GM18870 (cell line): ENCODE data around the gene PP2D1.
"Not testable (repeated sequence)": the region's sequence is repeated elsewhere in the genome, so short reads cannot be mapped to it uniquely, and the experiment has no call there.

ENCODE experiments used
- ATAC-seq: cut with Tn5 transposase; IDR thresholded peaks from one replicate; pipeline ENCODE4 v1.9.1; 2021; ENCODE audit warnings: moderate library complexity; ENCODE audit not compliant: unreplicated experiment

PP2D1 gene

DNA sequence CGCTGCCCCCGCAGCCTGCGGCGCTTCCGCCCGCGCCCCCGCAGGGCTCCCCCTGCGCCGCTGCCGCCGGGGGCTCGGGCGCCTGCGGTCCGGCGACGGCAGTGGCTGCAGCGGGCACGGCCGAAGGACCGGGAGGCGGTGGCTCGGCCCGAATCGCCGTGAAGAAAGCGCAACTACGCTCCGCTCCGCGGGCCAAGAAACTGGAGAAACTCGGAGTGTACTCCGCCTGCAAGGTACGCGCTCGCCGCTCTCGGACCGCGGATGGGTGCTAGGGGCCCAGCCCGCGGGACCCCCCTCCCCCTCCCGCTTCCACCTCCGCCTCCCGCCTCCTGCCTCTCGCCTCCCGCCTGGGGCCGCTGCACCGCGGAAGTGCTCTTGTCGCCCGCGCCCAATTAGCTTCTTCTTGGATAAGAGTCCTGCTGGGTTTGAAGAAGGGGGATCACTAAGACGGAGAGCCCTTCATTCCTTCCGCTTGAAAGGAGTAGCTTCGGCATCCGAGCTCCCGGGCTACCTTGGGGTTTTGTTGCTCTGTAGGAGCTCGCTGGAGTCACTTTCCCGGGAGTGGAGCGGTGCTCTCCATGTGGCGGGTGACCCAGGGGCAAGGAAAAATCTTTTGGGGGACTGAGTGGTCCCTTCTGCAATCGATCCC lies 28.6 kb upstream of the PP2D1 start:
- peak; percentile 22 for ATAC-seq

DNA sequence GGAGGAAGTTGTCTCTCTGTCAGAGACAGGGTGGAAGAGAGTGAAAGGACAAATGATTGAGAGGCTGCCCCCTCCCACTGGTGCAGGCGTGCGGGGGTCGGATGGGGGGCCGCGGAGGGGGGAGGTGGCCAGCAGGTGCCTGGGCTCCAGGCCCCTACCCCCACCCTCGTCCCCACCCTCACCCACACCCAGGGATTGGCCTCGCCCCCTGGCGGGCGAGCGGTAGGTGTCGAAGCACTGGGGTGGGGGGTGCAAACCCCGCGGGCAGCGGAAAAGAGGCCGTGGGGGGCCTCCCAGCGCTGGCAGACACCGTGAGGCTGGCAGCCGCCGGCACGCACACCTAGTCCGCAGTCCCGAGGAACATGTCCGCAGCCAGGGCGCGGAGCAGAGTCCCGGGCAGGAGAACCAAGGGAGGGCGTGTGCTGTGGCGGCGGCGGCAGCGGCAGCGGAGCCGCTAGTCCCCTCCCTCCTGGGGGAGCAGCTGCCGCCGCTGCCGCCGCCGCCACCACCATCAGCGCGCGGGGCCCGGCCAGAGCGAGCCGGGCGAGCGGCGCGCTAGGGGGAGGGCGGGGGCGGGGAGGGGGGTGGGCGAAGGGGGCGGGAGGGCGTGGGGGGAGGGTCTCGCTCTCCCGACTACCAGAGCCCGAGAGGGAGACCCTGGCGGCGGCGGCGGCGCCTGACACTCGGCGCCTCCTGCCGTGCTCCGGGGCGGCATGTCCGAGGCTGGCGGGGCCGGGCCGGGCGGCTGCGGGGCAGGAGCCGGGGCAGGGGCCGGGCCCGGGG lies 27.9 kb upstream of the PP2D1 start, which contains the start of gene KAT2B:
KAT2B (plus strand) TSS at position 682 of the 783 bp plus-strand sequence; CDS start at position 714, 32 bp downstream.
- peak; percentile 41 for ATAC-seq

DNA sequence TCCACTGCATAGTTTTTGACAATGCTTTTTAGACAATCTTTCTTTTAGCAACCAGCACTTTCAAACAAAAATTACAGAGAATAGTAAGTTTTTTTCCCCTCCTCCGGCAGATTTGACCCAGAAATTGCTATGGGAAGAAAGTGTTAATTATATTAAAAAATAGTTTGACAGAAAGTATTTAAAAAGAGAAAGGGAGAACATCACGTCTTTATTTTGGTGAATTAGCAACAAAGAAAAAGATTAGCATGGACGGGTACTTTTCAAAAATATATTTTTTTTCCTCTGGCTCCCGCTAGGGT lies 27.4 kb upstream of the PP2D1 start:
- no peak for ATAC-seq

DNA sequence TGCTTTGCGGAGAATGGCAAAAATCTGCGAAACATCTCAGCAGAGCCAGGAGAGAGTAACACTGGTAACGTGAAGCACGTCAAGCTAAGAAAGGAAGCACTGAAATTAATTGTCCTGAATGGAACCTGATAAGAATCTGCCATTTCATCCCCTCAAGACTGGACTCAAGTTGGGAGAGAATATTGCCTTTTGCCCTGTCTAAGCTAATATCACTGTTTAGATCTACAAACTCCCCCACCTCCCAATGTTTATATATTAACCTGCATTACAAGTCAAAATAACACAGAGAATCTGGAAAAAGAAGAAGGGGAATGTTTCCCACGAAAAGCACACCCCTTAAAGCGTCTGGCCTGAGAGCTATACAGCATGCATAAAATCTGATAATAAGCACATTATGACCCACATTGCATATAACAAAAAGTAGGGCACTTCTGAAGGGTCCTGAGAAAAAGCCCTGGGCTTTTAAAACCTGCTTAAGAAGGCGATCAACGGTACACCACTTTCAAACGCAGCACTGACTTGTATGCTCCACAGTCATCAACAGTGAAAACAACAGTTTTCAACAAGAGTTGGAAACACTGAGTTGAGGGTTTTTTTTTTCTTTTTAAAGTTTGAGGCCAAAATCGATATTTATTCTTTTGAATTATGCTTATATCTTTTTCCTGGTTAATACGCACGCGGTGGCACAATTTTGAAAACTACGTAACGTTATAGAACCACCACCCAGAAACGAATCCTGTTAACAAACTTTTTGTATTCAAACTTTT lies 26.8 kb upstream of the PP2D1 start:
- ATAC-seq = no peak

DNA sequence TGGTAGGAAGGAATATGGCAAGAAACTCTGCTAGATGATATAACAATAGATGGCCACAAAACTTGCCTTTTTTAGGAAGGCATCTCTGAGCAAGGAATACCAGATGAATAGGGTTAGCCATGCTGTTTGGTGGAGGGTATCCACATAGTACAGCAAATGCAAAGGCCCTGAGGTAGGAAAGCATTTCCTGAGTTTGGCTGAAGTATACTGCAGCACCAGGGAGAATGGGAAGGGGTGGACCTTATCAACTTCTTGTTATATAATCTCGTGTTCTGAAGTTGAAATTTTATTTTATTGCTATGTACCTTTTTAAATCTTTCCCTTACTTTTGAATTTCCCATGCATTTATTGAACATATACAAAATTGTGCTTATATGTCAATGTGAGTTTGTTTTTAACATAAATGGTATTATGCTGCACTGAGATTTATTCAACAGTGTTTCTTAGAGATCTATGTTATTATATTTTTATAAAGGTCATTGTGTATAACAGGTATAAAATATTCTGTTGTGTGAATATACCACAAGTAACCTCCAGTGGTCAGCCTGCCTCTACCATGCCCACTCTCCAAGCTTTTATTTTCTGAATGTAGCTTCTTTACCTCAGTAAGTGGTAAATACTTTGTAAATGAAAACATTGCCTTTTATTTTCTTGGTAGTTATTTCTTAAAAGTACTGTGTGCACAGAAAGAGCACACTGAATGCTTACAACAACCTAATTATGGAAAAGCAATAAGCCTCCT lies 25.4 kb upstream of the PP2D1 start:
- no peak for ATAC-seq

DNA sequence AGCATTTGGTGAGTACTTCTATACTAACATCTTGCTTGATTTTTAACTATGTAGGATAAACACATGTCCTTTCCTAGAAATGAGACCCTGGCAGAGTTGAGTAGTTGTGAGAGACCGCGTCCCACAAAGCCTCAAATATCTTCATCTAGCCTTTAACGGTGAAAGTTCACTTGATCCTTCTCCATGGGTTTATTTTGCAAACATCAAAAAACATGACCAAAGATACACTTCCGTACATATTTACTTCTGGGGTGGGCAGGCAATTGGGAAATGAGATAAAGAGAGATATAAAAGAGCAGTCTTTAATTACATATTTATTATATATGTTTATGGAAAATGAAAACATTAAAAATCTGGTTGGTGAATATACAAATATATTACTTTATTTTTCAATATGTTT lies 23.0 kb upstream of the PP2D1 start:
- no peak for ATAC-seq

DNA sequence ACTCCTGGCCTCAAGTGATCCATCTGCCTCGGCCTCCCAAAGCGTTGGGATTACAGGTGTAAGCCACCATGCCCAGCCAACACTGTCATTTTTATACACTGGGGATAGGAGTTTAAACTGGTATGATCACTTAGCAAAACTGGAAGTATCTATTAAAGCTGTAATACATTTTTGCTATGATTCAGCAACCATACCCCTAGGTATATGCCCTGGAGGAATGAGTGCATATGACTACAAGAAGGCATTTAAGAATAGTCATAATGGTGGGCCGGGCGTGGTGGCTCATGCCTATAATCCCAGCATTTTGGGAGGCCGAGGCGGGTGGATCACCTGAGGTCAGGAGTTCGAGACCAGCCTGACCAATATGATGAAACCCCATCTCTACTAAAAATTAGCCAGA lies 19.9 kb upstream of the PP2D1 start:
- ATAC-seq = not testable (repeated sequence)

DNA sequence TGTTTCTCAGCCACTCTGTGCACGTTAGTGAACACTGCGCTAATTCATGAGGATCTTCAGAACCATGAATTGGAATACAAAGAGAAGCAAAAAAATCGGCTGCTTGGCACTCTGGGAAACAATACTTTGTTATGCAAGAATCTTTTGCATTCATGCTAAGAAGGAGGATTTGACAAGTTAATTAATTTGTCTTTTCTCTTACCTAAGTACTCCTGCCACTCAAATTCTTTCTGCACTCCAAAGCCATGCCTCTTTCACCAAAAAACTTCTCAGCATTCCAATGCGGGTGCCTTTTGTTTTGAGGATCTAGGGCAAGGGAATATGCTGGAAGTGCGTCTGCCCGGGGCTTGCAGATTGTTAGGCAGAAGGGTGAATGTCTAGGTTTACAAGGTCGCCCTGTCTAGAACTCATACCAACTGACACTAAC lies 16.9 kb upstream of the PP2D1 start:
- no peak for ATAC-seq

DNA sequence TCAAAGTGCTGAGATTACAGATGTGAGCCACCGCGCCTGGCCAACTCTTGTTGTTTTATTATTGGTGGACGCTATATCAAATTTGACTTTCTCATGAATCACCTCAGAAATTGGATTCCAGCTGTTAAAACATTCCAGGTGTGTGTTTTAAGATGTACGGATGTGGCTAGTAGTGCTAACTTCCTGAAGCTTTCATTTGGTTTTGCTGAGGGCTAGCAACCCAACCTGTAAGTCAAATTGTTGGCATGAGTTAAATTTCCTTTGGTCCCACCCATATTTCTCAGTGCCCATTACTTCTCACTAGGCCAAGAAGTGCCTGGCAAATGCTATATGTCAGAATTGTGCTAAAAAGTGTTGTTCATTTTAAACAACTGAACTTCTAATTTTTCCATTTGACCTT lies 15.1 kb upstream of the PP2D1 start:
- ATAC-seq = no peak

DNA sequence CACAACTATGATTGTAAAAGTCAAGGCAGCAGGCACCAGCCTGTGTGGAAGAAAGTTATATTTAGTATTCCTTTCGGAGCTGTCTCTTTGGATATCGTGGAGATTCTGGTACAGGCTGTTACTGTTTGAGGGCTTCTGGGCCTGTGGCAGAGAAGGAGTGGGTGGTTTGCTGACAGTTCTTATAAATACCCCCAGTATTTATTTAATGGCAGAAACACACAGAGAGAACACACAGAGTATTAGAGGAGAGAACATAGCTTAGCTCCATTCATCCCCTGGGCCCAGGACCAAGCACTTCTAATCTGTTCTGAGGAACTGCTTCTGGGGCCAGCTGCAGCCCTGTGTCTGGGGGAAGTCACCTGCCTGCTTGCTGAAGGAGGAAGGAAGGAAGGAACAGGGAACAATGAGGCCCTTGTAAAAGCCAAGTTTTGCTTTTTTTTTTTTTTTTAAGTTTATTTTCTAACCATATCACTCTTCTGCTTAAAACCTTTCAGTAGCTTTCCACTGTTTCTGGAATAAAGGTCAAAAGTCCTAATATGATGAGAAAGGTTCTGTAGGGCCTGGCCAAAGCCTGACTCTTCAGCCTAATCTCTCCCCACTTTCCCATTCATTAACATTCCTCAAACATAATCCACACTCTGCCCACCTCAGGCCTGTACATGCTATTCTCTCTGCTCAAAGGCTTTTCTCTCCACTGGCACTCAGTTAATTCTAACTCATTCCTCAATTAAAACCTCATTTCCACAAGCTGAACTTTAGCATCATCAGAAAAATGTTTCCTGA lies 11.8 kb upstream of the PP2D1 start:
- no peak for ATAC-seq

DNA sequence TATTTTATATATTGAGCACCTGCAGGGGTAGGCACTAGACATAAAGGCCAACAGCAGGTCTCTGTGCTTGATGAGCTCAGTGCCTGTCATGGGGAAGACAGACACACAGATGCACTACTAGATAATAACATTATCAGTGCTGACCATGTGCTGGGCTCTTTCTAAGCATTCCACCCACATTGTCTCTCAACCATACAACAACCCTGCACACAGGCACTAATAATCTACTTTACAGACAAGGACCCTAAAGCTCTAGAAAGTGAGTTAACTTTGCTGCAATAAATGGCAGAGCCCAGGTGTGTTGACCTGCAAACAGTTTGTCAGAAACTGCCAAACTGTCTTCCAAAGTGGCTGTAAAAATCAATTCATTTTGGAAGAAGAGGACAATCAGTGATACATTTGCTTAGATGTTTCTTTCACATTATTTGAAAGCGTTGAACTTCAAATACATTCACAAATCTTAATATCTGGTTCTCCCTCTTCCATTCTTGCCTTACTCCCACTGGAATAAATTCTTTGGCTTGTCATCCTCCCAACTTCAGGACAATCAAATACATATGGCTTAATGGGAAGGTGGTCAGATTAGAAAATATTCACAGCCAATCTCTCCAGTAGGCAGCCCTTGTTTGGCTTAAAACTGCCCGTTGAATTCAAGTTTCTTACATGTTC lies 11.0 kb upstream of the PP2D1 start:
- ATAC-seq = no peak

DNA sequence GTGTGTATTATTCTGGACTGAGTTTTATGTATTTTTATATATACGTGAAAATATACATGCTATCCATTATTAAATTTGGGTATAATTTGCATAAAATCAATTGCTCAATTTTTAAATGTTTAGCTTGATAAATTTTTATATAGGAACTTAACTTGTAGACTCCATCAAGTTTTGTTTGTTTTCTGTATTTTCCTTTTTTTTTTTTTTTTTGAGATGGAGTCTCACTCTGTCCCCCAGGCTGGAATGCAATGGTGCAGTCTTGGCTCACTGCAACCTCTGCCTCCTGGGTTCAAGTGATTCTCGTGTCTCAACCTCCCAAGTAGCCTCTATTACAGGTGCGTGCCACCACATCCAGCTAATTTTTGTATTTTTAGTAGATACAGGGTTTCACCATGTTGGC lies 4.0 kb upstream of the PP2D1 start:
- ATAC-seq = not testable (repeated sequence)

DNA sequence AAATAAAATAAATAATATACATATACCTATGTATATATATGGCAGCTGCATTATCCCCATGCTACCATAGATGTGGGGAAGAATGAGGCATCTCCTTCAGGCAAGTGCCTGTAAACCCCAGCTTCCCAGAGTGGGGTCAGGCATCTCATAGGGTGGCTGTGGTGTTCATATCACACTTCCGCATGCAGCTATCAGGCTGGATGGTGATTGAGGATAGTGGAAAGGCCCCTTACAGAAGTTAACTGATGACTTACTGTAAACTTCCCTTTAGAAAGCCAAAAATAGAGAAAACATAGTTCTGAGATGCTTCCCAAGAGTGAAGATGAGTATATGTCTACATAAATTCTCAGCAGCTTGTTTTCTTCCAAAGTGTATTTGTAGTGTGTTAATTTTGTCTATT lies 3.5 kb upstream of the PP2D1 start:
- no peak for ATAC-seq

DNA sequence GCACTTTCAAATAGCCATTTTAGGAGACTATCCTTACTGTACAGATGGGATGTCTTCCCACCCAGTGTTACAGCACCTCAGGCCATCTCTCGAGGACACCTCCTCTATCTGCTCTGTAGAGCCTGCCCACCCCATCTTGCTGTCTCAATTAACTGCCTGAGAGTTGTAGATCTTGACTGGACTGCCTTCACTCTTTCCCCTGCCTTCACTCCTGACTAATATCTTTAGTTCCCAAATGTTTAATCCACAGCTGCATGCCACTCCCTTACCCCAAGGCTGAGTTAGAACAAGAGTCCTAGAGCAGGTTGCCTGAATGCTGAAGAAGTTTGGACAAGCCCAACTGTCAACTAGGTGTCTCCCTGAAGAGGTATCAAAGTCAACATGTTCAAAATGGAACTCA lies 1.3 kb upstream of the PP2D1 start:
- ATAC-seq = no peak

DNA sequence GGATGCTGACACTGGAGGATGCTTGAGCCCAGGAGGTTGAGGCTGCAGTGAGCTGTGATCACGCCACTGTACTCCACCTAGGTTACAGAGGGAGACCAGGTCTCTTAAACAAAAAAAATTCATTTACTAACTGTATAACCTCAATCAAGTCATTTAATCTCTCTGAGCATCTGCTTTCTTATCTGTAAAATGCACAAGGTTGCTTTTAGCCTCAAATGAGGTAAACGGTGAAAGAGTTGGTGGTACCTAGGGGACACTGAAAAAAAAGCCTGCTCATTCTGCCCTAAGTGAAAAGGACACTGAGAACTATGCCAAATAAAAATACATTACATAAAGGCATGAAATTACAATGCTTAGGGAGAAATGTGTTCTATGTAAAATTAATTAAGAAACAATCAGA lies 3.4 kb downstream of the PP2D1 start:
- ATAC-seq = no peak

DNA sequence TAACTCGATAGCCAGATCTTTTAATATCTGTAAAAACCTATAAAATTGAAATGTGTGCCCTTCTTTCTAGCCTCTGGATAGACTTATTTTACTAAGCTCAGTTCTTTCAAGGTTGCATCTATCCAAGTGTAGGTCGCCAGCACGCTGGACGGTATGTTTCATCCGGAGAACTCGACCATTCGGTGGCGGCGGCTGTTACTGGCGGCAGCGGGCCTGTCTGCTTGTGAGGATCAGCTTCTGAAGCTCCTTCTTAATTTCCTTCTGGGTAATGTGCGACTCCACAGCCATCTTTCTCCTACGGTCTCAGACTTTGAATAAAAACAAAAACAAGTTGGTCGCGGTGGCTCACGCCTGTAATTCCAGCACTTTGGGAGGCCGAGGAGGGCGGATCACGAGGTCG lies 4.1 kb downstream of the PP2D1 start:
- ATAC-seq = no peak

DNA sequence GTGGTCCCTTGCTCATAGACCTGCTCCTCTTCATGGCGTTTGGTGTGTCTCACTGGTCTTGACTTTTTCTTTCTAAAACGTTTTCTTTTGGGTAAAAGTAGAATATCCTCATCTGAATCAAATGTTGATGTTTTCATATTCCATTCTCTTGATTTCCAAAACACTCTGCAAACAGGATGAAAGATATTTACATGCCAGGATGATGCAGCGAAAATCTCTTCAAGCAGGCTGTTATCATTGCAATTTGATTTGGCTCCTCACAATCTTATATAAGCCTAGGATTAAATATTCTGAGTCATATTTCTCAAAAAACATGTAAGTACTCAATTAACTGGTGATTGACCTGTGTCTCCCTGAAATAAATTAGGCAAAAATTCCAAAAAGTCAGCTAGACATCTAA lies 10.1 kb downstream of the PP2D1 start:
- no peak for ATAC-seq

DNA sequence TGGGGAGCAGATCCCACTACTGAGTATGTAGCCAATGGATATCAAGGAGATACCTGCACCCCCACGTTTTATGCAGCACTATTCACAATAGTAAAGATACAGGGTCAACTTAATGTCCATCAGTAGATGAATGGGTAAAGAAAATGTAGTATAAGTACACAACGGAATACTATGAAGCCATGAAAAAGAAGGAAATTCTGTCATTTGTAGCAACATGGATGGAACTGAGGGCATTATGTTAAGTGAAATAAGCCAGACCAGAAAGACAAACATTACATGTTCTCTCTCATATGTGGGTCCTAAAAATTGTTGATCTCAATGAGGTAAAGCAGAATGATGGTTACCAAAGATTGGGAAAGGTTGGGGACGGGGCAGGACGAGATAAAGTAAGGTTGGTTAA lies 14.6 kb downstream of the PP2D1 start:
- no peak for ATAC-seq

DNA sequence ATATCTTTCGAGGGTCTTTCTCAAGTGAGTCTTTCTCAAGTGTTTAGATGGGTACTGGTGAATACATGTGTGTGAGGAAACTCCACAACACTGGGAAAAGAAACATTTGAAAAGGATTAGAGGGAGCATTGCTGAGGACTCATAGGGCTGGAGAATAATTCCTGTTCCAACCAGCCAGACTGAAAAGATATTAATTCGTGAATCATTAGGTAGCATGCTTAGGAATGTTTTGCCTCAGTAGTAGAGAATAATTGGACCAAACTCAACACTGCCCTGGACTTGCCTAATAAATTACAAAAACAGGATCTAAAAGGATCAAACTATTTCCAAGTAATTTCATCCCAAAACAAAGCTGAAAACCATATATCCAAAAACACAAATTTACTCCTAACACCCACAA lies 17.3 kb downstream of the PP2D1 start:
- no peak for ATAC-seq

DNA sequence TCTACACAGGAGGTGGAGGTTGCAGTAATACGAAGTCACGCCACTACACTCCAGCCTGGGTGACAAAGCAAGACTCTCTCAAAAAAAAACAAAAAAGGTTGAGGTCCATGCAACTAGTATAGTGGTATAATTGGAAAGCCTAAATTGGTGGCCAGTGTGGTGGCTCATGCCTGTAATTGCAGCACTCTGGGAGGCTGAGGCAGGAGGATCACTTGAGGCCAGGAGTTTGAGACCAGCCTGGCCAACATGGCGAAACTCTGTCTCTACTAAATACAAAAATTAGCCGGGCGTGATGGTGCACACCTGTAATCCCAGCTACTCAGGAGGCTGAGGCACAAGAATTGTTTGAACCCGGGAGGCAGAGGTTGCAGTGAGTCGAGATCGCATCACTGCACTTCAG lies 23.2 kb downstream of the PP2D1 start:
- ATAC-seq = not testable (repeated sequence)
